Activated B cell treated with CpG ODN at 0.5 μM for 24 hours (primary cell): ENCODE measurements around the gene SYMPK. TPM values are rescaled to one million over a fixed set of nuclear protein-coding genes. Genes with fewer than 3 reads are reported as not detected.

ENCODE experiments used
- ATAC-seq: fragments of 200-7000 bp; cut with Tn5 transposase; one replicate; pipeline ENCODE4 v1.10.0; 2021; ENCODE audit warnings: low read depth, mild to moderate bottlenecking, moderate library complexity
- CTCF ChIA-PET: fragments of 350-600 bp; sonication (Branson Sonifier 250); formaldehyde crosslinking; loops from one replicate; lab custom pipeline; 2021; ENCODE audit warnings: antibody characterized with exemption; lab: Charles Lee
- POLR2A ChIA-PET: fragments of 350-600 bp; sonication (Branson Sonifier 250); formaldehyde crosslinking; loops from one replicate; lab custom pipeline; 2021; ENCODE audit warnings: antibody characterized with exemption; lab: Charles Lee
- DNase-seq: peaks from one replicate; pipeline ENCODE4 v3.0.0; 2022
- H3K27ac Mint-ChIP-seq: one replicate; pipeline ENCODE4 v1.8.0; 2020; ENCODE audit warnings: mixed read lengths
- H3K27me3 Mint-ChIP-seq: one replicate; pipeline ENCODE4 v1.8.0; 2021; ENCODE audit warnings: mixed read lengths
- H3K36me3 Mint-ChIP-seq: one replicate; pipeline ENCODE4 v1.8.0; 2021; ENCODE audit warnings: low read depth, mixed read lengths
- H3K4me1 Mint-ChIP-seq: one replicate; pipeline ENCODE4 v1.8.0; 2021; ENCODE audit warnings: mixed read lengths
- H3K4me3 Mint-ChIP-seq: one replicate; pipeline ENCODE4 v1.8.0; 2020; ENCODE audit warnings: mild to moderate bottlenecking, mixed read lengths
- H3K9me3 Mint-ChIP-seq: one replicate; pipeline ENCODE4 v1.8.0; 2020; ENCODE audit warnings: mixed read lengths
- CTCF ChIP-seq: fragments of 200-600 bp; IDR thresholded peaks from one replicate; pipeline ENCODE4 v1.8.0; 2022; ENCODE audit warnings: antibody characterized with exemption, mild to moderate bottlenecking
- intact Hi-C: fragments of 100-400 bp; cut with micrococcal nuclease; formaldehyde crosslinking; loops from one replicate; pipeline ENCODE4 v1.15.1; 2024
- total RNA-seq: library from RNA; stranded (reverse); gene quantifications from 2 replicates; pipeline ENCODE4 v1.2.3, GENCODE V29; 2022

Gene SYMPK
- total RNA-seq, 1 donor from 2014 or later, result 150 TPM

GRCh38 chr19:45782820-45783785, 79.8 kb downstream of the SYMPK start:
- ATAC-seq (no peak), DNase-seq (no peak)
- Mint-ChIP-seq H3K36me3 (peaks cover 22% of the 10 kb centered on the region), H3K27me3 (peaks cover 4% of the 10 kb centered on the region), H3K4me1 (peaks cover 26% of the 10 kb centered on the region), H3K27ac (no peak overlapping the region), H3K9me3 (no peaks in the 10 kb centered on the region), H3K4me3 (no peak overlapping the region)
- intact Hi-C loops, result no loop called here
- no peak for TF ChIP-seq CTCF
- POLR2A ChIA-PET, result interaction anchor here (0.6 to 1.1 kb wide), 7 partner anchors 10 to 413 kb away, joined by 4 to 8 read pairs (median 4); partner anchors contain the start of gene DMWD
- CTCF ChIA-PET, result no interaction called here

GRCh38 chr19:45782162-45782691, 80.7 kb downstream of the SYMPK start, which contains the start of gene DMPK:
Gene DMPK, minus strand, starts transcription at chr19:45782490. Its CDS starts 138 bp downstream, at chr19:45782352.
- peaks cover 26% of the 10 kb centered on the region for H3K4me1 Mint-ChIP-seq
- ATAC-seq (no peak), DNase-seq (no peak)
- peaks cover 4% of the 10 kb centered on the region for H3K27me3 Mint-ChIP-seq
- no peaks in the 10 kb centered on the region for H3K9me3 Mint-ChIP-seq
- intact Hi-C loops, result no loop called here
- H3K36me3 Mint-ChIP-seq, result peaks cover 15% of the 10 kb centered on the region
- TF ChIP-seq CTCF, result no peak
- no peak within 1 kb of the TSS for H3K27ac Mint-ChIP-seq
- no peak within 1 kb of the TSS for H3K4me3 Mint-ChIP-seq
- POLR2A ChIA-PET, result interaction anchor here (0.6 to 1.1 kb wide), 7 partner anchors 10 to 413 kb away, joined by 4 to 8 read pairs (median 4); partner anchors contain the start of gene DMWD
- CTCF ChIA-PET, result no interaction called here

- Mint-ChIP-seq H3K4me3 (no peak overlapping the region), H3K36me3 (peaks cover 15% of the 10 kb centered on the region)
Observed at GRCh38 chr19:45781214-45782161, 81.5 kb downstream of the SYMPK start.

More at GRCh38 chr19:45781214-45782161, 81.5 kb downstream of the SYMPK start:
- no peak for ATAC-seq
- H3K4me1 Mint-ChIP-seq, result peaks cover 26% of the 10 kb centered on the region
- no peak for DNase-seq
- H3K27ac Mint-ChIP-seq, result no peak overlapping the region
- TF ChIP-seq CTCF, result no peak
- intact Hi-C loops, result no loop called here
- no peaks in the 10 kb centered on the region for H3K9me3 Mint-ChIP-seq
- H3K27me3 Mint-ChIP-seq, result peaks cover 4% of the 10 kb centered on the region
- ChIA-PET CTCF (interaction anchor here (0.5 kb wide), 1 partner anchor 411 kb away, joined by 3 read pairs; the partner anchor contains the start of gene ERCC2), POLR2A (no interaction called here)
